Prostate gland (tissue), 2 donors: ENCODE data around the gene RNF208.

ENCODE experiments used
- CTCF ChIP-seq, 4 experiments: fragments of 200-600 bp in 2 of 4; fragments of 450-650 bp in 2 of 4; sonication (generic) in 2 of 4; IDR thresholded peaks; 1 replicate in 3 of 4; 2 replicates in 1 of 4; pipeline ENCODE4 v1.5.1; 2016 to 2019; ENCODE audit warnings: antibody characterized with exemption in 4 of 4, mild to moderate bottlenecking in 2 of 4, moderate library complexity in 2 of 4
- POLR2A ChIP-seq: fragments of 450-650 bp; IDR thresholded peaks from one replicate; pipeline ENCODE4 v1.6.1; 2016; ENCODE audit warnings: antibody characterized with exemption, mild to moderate bottlenecking

- TF ChIP-seq CTCF (IDR thresholded peaks at IDR 0.05), result no peak
- TF ChIP-seq POLR2A, result no peak
Measured at GRCh38 chr9:137192859-137193258, 29.2 kb downstream of the RNF208 start.
